Endothelial cell of umbilical vein (primary cell): ENCODE data around the gene DHFR.

Source experiments
- EZH2 ChIP-seq: IDR thresholded peaks from 2 replicates; pipeline ENCODE4 v1.6.1; 2012; ENCODE audit warnings: borderline replicate concordance, low read depth, mild to moderate bottlenecking, moderate library complexity, low read length, inconsistent platforms; ENCODE audit not compliant: severe bottlenecking
- TF ChIP-seq, protein P1 (sequence below), 2 donors: IDR thresholded peaks; 1 replicate in 1 of 2; 2 replicates in 1 of 2; pipeline ENCODE4 v1.5.1; 2011; ENCODE audit warnings: low read length in 2 of 2, mild to moderate bottlenecking in 2 of 2, moderate library complexity in 2 of 2, control low read depth in 1 of 2, inconsistent platforms in 1 of 2, low read depth in 1 of 2; ENCODE audit not compliant: insufficient read depth in 1 of 2; ENCODE audit errors: extremely low read depth in 1 of 2

GRCh38 chr5:80625230-80625629 is 29.6 kb downstream of the DHFR start:
- no peak for TF ChIP-seq EZH2
- TF ChIP-seq, protein P1, sequence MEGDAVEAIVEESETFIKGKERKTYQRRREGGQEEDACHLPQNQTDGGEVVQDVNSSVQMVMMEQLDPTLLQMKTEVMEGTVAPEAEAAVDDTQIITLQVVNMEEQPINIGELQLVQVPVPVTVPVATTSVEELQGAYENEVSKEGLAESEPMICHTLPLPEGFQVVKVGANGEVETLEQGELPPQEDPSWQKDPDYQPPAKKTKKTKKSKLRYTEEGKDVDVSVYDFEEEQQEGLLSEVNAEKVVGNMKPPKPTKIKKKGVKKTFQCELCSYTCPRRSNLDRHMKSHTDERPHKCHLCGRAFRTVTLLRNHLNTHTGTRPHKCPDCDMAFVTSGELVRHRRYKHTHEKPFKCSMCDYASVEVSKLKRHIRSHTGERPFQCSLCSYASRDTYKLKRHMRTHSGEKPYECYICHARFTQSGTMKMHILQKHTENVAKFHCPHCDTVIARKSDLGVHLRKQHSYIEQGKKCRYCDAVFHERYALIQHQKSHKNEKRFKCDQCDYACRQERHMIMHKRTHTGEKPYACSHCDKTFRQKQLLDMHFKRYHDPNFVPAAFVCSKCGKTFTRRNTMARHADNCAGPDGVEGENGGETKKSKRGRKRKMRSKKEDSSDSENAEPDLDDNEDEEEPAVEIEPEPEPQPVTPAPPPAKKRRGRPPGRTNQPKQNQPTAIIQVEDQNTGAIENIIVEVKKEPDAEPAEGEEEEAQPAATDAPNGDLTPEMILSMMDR (IDR thresholded peaks at IDR 0.05; ENCODE audit: extremely low read depth in 1 of 2, insufficient read depth in 1 of 2, low read depth in 1 of 2, low read length in 2 of 2) = no peak
